ENCODE results near the gene ZNF333.

DNA sequence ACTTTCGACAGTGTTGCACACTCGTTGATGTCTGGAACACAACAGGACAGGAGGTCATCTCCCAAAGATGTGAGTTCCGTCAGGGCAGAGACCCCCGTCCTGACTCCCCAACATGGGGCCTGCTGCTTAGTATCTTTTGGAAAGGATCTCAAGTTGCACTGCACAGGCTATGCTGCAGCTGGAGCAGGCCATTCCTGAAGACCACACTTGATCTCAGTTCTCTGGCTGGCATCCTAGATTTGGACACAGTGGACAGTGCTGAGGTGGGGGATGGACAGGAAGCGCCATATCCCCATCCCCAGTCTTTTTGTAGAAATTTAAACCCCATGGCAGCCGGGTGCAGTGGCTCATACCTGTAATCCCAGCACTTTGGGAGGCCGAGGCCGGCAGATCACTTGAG lies 82.6 kb downstream of the ZNF333 start:
- TF ChIP-seq POLR2A (IDR thresholded peaks at IDR 0.05), result no peak
- TF ChIP-seq, protein P1, sequence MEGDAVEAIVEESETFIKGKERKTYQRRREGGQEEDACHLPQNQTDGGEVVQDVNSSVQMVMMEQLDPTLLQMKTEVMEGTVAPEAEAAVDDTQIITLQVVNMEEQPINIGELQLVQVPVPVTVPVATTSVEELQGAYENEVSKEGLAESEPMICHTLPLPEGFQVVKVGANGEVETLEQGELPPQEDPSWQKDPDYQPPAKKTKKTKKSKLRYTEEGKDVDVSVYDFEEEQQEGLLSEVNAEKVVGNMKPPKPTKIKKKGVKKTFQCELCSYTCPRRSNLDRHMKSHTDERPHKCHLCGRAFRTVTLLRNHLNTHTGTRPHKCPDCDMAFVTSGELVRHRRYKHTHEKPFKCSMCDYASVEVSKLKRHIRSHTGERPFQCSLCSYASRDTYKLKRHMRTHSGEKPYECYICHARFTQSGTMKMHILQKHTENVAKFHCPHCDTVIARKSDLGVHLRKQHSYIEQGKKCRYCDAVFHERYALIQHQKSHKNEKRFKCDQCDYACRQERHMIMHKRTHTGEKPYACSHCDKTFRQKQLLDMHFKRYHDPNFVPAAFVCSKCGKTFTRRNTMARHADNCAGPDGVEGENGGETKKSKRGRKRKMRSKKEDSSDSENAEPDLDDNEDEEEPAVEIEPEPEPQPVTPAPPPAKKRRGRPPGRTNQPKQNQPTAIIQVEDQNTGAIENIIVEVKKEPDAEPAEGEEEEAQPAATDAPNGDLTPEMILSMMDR (IDR thresholded peaks at IDR 0.05), result no peak
